Prostate gland (tissue), 2 donors: ENCODE results near the gene GLUD2. TPM values are rescaled to one million over a fixed set of nuclear protein-coding genes. Genes with fewer than 3 reads are reported as not detected.
"Not testable (repeated sequence)": the region's sequence is repeated elsewhere in the genome, so short reads cannot be mapped to it uniquely, and the experiment has no call there.

ENCODE experiments used
- DNase-seq: peaks from one replicate; pipeline ENCODE4 v3.0.0-alpha.2; 2019; ENCODE audit warnings: low spot score
- H3K27ac ChIP-seq, 2 donors: fragments of 200-600 bp; sonication (generic); 2 replicates each; pipeline ENCODE4 v1.5.1; 2017 to 2019
- H3K27me3 ChIP-seq: fragments of 200-600 bp; sonication (generic); replicated peaks from 2 replicates; pipeline ENCODE4 v1.5.1; 2019; ENCODE audit not compliant: insufficient read depth
- H3K36me3 ChIP-seq, 2 donors: fragments of 200-600 bp; sonication (generic); 1 replicate in 1 of 2; 2 replicates in 1 of 2; pipeline versions ENCODE4 v1.5.1 to v1.8.1; 2017 to 2019
- H3K4me1 ChIP-seq: fragments of 200-600 bp; sonication (generic); replicated peaks from 2 replicates; pipeline ENCODE4 v1.5.1; 2019
- H3K4me3 ChIP-seq, 2 donors: fragments of 200-600 bp; sonication (generic); 2 replicates each; pipeline ENCODE4 v1.5.1; 2017 to 2019
- H3K9me3 ChIP-seq: fragments of 200-600 bp; sonication (generic); 2 replicates; pipeline ENCODE4 v1.5.1; 2017
- CTCF ChIP-seq, 4 experiments: fragments of 200-600 bp in 2 of 4; fragments of 450-650 bp in 2 of 4; sonication (generic) in 2 of 4; IDR thresholded peaks; 1 replicate in 3 of 4; 2 replicates in 1 of 4; pipeline ENCODE4 v1.5.1; 2016 to 2019; ENCODE audit warnings: antibody characterized with exemption in 4 of 4, mild to moderate bottlenecking in 2 of 4, moderate library complexity in 2 of 4
- POLR2A ChIP-seq: fragments of 450-650 bp; IDR thresholded peaks from one replicate; pipeline ENCODE4 v1.6.1; 2016; ENCODE audit warnings: antibody characterized with exemption, mild to moderate bottlenecking
- POLR2AphosphoS5 ChIP-seq: sonication (generic); formaldehyde crosslinking; IDR thresholded peaks from one replicate; pipeline ENCODE4 v1.6.1; 2017; ENCODE audit warnings: antibody characterized with exemption
- WGBS: methylation state at CpG from one replicate; pipeline ENCODE4 v1.1.5; 2018; 5-methylcytosine and 5-hydroxymethylcytosine counted together
- intact Hi-C: fragments of 100-400 bp; cut with DNase I; formaldehyde crosslinking; loops from one replicate; pipeline ENCODE4 v1.14.2; 2022
- total RNA-seq, 2 donors: library from RNA; depleted of rRNA; stranded (reverse); fragments of >200 nt; gene quantifications; one replicate each; pipeline ENCODE4 v1.1.0, GENCODE V29; 2016

The GLUD2 gene
- total RNA-seq, 2 donors from 2014 or later, result 0.64 to 111 TPM

DNA sequence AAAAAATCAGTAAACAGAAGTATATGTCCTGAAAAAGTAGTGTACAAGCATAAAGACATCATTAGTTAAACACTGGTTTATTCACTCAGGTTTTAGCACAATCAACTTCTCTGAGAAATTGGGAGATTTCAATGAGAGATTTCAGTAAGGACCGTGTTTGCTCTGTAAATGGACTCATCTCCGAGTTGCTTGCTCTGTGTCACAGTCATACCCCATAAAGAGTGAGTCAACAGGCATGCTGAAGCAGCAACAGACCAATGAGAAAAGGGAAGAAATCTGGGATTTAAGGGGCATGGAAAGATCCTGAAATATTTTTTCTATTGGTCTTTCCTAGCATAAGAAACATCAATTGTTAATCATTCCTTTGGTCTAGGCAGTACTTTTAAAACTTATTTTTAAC, 4.7 kb downstream of the GLUD2 start:
- no peak for TF ChIP-seq CTCF (IDR thresholded peaks at IDR 0.05)
- no peak for TF ChIP-seq POLR2A
- TF ChIP-seq POLR2AphosphoS5, result no peak
- intact Hi-C loops, result no loop called here

GRCh38 chrX:121062289-121062688, 14.9 kb downstream of the GLUD2 start:
- WGBS, result 96% methylated on average over 3 of the region's 3 CpGs
- no peak for DNase-seq
- Histone ChIP-seq H3K9me3 (no peaks in the 10 kb centered on the region), H3K4me1 (no peaks in the 10 kb centered on the region), H3K27me3 (no peaks in the 10 kb centered on the region), H3K4me3 (no peak overlapping the region), H3K27ac (no peak overlapping the region), H3K36me3 (no peaks in the 10 kb centered on the region)
- intact Hi-C loops, result no loop called here
- no peak for TF ChIP-seq POLR2A
- TF ChIP-seq CTCF (IDR thresholded peaks at IDR 0.05), result no peak
- TF ChIP-seq POLR2AphosphoS5, result no peak

More for the DNA sequence above, 4.7 kb downstream of the GLUD2 start:
- H3K36me3 ChIP-seq, result no peaks in the 10 kb centered on the region
- 38% methylated on average over 2 of the region's 2 CpGs for WGBS
- H3K9me3 ChIP-seq, result no peaks in the 10 kb centered on the region
- no peak for DNase-seq
- H3K27me3 ChIP-seq, result no peaks in the 10 kb centered on the region
- H3K27ac ChIP-seq, result no peak overlapping the region
- H3K4me1 ChIP-seq, result no peaks in the 10 kb centered on the region
- H3K4me3 ChIP-seq, result no peak overlapping the region

- no peak for TF ChIP-seq POLR2A
- no peak for TF ChIP-seq POLR2AphosphoS5
- no peak for TF ChIP-seq CTCF (IDR thresholded peaks at IDR 0.05)
- no peaks in the 10 kb centered on the region for H3K36me3 ChIP-seq
- no peak for DNase-seq
- no peak overlapping the region for H3K27ac ChIP-seq
- H3K4me3 ChIP-seq, result no peak overlapping the region
- no peaks in the 10 kb centered on the region for H3K4me1 ChIP-seq
- intact Hi-C loops, result no loop called here
- H3K27me3 ChIP-seq, result no peaks in the 10 kb centered on the region
- WGBS, result 94% methylated on average over 6 of the region's 6 CpGs
- no peaks in the 10 kb centered on the region for H3K9me3 ChIP-seq
Observed at GRCh38 chrX:121064579-121064978, 17.2 kb downstream of the GLUD2 start.

- DNase-seq, H3K4me1 ChIP-seq, H3K36me3 ChIP-seq, H3K4me3 ChIP-seq, H3K27ac ChIP-seq, intact Hi-C loops, H3K9me3 ChIP-seq, H3K27me3 ChIP-seq: not testable (repeated sequence)
- WGBS, result 14% methylated on average over 2 of the region's 2 CpGs
Observed at GRCh38 chrX:121084247-121084646, 36.8 kb downstream of the GLUD2 start.

GRCh38 chrX:121084903-121085611, 37.6 kb downstream of the GLUD2 start:
- H3K27me3 ChIP-seq, result no peaks in the 10 kb centered on the region
- TF ChIP-seq POLR2AphosphoS5 (no peak), CTCF (IDR thresholded peaks at IDR 0.05) (no peak), POLR2A (no peak)
- no peak overlapping the region for H3K4me3 ChIP-seq
- no peaks in the 10 kb centered on the region for H3K9me3 ChIP-seq
- WGBS, result 70% methylated on average over 3 of the region's 3 CpGs
- no peaks in the 10 kb centered on the region for H3K4me1 ChIP-seq
- H3K36me3 ChIP-seq, result no peaks in the 10 kb centered on the region
- no peak for DNase-seq
- intact Hi-C loops, result no loop called here
- H3K27ac ChIP-seq, result no peak overlapping the region
